ENCODE results near the gene SLFN12L. TPM values are rescaled to one million over a fixed set of nuclear protein-coding genes. Genes with fewer than 3 reads are reported as not detected.
"Not testable (repeated sequence)": the region's sequence is repeated elsewhere in the genome, so short reads cannot be mapped to it uniquely, and the experiment has no call there.

SLFN12L gene
- total and polyA plus RNA-seq, 12 donors, result 0.13 to 2.0 (median 0.50) TPM; not detected in 1

DNA sequence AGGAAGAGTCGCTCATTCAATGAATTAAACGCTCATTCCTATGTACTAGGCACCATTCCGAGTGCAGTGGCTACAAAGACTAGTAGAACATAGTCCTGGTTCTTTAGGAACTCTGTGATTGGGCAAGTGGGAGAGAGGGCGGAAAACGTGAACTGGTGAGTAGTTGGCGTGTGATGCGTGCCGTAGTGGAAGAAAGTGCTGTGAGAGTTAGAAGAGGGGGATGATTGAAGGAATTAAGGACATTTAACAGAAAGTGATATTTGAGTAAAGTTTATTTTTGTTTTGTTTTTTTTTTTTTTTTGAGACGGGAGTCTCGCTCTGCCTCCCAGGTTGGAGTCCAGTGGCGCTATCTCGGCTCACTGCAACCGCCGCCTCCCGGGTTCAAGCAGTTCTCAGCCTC, 31.1 kb upstream of the SLFN12L start:
- H3K4me1 ChIP-seq (replicated peaks in 1 of 2), result peaks cover 7 to 22% of the 10 kb centered on the region in 2 donors
- no peak for TF ChIP-seq POLR2A (IDR thresholded peaks at IDR 0.05)
- TF ChIP-seq, protein P1, sequence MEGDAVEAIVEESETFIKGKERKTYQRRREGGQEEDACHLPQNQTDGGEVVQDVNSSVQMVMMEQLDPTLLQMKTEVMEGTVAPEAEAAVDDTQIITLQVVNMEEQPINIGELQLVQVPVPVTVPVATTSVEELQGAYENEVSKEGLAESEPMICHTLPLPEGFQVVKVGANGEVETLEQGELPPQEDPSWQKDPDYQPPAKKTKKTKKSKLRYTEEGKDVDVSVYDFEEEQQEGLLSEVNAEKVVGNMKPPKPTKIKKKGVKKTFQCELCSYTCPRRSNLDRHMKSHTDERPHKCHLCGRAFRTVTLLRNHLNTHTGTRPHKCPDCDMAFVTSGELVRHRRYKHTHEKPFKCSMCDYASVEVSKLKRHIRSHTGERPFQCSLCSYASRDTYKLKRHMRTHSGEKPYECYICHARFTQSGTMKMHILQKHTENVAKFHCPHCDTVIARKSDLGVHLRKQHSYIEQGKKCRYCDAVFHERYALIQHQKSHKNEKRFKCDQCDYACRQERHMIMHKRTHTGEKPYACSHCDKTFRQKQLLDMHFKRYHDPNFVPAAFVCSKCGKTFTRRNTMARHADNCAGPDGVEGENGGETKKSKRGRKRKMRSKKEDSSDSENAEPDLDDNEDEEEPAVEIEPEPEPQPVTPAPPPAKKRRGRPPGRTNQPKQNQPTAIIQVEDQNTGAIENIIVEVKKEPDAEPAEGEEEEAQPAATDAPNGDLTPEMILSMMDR (IDR thresholded peaks at IDR 0.05), result no peak
- intact Hi-C loops (cut with DNase I), result no loop called here
- 16 to 34% (median 19%) methylated on average over 15 of the region's 15 CpGs for WGBS, 4 donors
- H3K4me3 ChIP-seq, result peak overlapping the region in 3 of 4 donors; percentile 43 to 70 (median 66)
- H3K27me3 ChIP-seq, result no peaks in the 10 kb centered on the region
- no peaks in the 10 kb centered on the region for H3K9me3 ChIP-seq (replicated peaks in 1 of 3)
- H3K36me3 ChIP-seq (replicated peaks in 1 of 2), result no peaks in the 10 kb centered on the region
- peak in 5 of 7 donors; percentile 30 to 67 (median 55) for DNase-seq
- peak overlapping the region in 4 of 5 donors; percentile 67 to 89 (median 75) for H3K27ac ChIP-seq

DNA sequence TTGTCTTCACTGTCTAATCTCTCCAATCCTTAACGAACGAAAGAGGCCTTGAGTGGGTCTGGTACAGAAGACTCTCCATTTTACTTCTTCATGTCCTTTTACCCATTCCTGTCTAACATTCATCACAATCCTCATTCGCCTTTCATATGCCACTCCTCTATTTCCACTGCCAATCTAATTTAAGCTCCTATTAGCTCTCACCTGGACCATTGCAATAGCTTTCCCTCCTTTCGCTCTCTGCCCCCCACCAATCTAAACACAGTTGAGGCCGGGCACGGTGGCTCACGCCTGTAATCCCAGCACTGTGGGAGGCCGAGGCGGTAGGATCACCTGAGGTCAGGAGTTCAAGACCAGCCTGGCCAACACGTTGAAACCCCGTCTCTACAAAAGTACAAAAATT, 29.5 kb upstream of the SLFN12L start:
- Histone ChIP-seq H3K9me3 (replicated peaks in 1 of 3) (no peaks in the 10 kb centered on the region), H3K27ac (no peak overlapping the region), H3K4me1 (replicated peaks in 1 of 2) (peaks cover 7 to 22% of the 10 kb centered on the region in 2 donors), H3K27me3 (no peaks in the 10 kb centered on the region), H3K4me3 (peak overlapping the region in 1 of 4 donors; percentile 70), H3K36me3 (replicated peaks in 1 of 2) (no peaks in the 10 kb centered on the region)
- TF ChIP-seq, protein P1 (IDR thresholded peaks at IDR 0.05), result no peak
- TF ChIP-seq POLR2A (IDR thresholded peaks at IDR 0.05), result no peak
- 67 to 74% (median 69%) methylated on average over 11 of the region's 11 CpGs for WGBS, 4 donors
- intact Hi-C loops (cut with DNase I), result no loop called here
- no peak for DNase-seq

DNA sequence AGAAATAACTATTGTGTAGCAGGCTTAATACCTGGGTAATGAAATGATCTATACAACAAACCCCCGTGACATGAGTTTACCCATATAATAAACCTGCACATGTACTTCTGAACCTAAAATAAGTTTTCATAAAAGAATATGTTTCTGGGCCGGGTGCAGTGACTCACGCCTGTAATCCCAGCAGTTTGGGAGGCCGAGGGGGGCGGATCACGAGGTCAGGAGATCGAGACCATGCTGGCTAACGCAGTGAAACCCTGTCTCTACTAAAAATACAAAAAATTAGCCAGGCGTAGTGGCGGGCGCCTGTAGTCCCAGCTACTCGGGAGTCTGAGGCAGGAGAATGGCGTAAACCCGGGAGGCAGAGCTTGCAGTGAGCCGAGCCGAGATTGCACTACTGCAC, 25.7 kb upstream of the SLFN12L start:
- DNase-seq; intact Hi-C loops (cut with DNase I); H3K27me3 ChIP-seq; H3K4me1 ChIP-seq (replicated peaks in 1 of 2); H3K4me3 ChIP-seq; H3K9me3 ChIP-seq (replicated peaks in 1 of 3); H3K36me3 ChIP-seq (replicated peaks in 1 of 2); H3K27ac ChIP-seq: not testable (repeated sequence)
- WGBS, 4 donors, result 73 to 85% (median 78%) methylated on average over 12 to 16 of the region's 16 CpGs

DNA sequence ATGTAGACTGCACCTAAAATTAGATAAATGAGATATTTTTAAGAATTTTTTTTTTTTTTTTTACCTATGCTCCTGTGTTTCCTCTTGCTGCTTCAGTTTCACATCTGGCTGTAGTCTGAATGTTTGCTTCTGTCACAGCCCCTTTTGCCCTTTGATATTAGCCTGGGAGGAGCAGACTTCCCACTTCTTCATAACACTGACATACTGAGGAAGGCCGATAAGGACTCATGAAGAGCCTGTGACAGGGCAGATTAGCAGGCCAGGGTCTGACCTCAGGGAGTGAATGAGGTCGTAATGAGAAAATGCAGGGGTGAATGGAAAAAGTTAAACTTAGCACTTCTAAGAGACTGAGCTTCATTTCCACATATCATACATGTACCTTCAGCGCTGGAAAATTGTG, 23.2 kb upstream of the SLFN12L start, which contains the start of gene SLFN14:
Gene SLFN14 (minus strand): TSS at position 117 of the 400 bp plus-strand sequence. CDS start 2,757 bp downstream, outside the sequence.
- no peak for DNase-seq
- intact Hi-C loops (cut with DNase I), result no loop called here
- H3K4me1 ChIP-seq (replicated peaks in 1 of 2), result no peaks in the 10 kb centered on the region
- H3K9me3 ChIP-seq (replicated peaks in 1 of 3), result no peaks in the 10 kb centered on the region
- no peak within 1 kb of the TSS for H3K27ac ChIP-seq
- H3K36me3 ChIP-seq (replicated peaks in 1 of 2), result no peaks in the 10 kb centered on the region
- WGBS, 4 donors, result 47 to 64% (median 52%) methylated on average over 3 of the region's 3 CpGs
- peaks cover 5% of the 10 kb centered on the region for H3K27me3 ChIP-seq
- no peak within 1 kb of the TSS for H3K4me3 ChIP-seq
- TF ChIP-seq, protein P1 (IDR thresholded peaks at IDR 0.05), result no peak
- no peak for TF ChIP-seq POLR2A (IDR thresholded peaks at IDR 0.05)

DNA sequence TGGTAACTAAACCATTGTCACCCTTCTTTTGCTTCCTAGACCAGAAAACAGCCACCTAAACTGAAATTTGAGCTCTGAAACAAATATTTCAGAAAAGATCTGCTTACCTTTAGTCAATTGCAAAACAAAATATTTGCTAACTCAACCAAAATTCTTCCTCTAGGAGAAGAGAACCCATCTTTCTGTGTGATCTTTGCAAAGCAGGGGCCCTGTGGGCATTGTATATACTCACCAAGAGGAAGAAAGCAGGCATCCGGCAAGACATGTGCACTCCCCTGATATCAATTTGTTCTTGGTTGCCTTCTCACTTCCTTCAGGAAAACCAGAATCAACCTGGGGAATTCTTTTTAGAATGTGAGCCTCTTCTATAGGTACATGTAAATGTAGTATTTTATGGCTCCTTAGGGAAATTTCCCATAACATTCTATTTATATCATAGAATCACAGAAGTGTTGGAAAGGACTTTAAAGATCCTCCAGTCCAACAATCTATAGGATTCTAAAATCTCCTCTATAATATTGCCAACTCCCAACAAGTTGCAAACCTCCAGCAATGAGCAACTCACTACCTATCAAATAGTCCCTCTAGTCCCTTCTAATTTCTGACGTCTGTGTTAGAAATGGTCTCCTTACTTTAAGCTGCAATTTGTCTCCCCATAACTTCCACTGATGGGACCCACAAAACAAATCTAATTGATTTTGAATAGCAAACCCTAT, 22.2 kb upstream of the SLFN12L start:
- TF ChIP-seq POLR2A (IDR thresholded peaks at IDR 0.05), result no peak
- TF ChIP-seq, protein P1 (IDR thresholded peaks at IDR 0.05), result no peak
- intact Hi-C loops (cut with DNase I), result no loop called here

More for the DNA sequence above, 22.2 kb upstream of the SLFN12L start:
- WGBS, 4 donors, result 36 to 65% (median 49%) methylated on average over 2 of the region's 2 CpGs
- no peak overlapping the region for H3K4me3 ChIP-seq
- H3K4me1 ChIP-seq (replicated peaks in 1 of 2), result no peaks in the 10 kb centered on the region
- no peak for DNase-seq
- H3K27ac ChIP-seq, result no peak overlapping the region
- H3K9me3 ChIP-seq (replicated peaks in 1 of 3), result no peaks in the 10 kb centered on the region
- H3K27me3 ChIP-seq, result peaks cover 5% of the 10 kb centered on the region
- H3K36me3 ChIP-seq (replicated peaks in 1 of 2), result no peaks in the 10 kb centered on the region
